Heart left ventricle (tissue), 16 donors: ENCODE measurements around the gene PIP5K1B. TPM values are rescaled to one million over a fixed set of nuclear protein-coding genes. Genes with fewer than 3 reads are reported as not detected.

Experiments used
- ATAC-seq, 4 donors: fragments of 200-7000 bp; cut with Tn5 transposase; one replicate each; pipeline ENCODE4 v1.9.1; 2020 to 2022; ENCODE audit warnings: moderate library complexity in 4 of 4, mild to moderate bottlenecking in 3 of 4, moderate number of reproducible peaks in 1 of 4
- DNase-seq, 5 donors: peaks; one replicate each; pipeline ENCODE4 v3.0.0-alpha.2; 2020
- H3K27ac ChIP-seq, 12 donors: fragments of 200-600 bp; sonication (generic) in 4 of 12; one replicate each; pipeline versions ENCODE4 v1.5.0 to v1.8.0; 2016 to 2022; ENCODE audit warnings: mild to moderate bottlenecking in 2 of 12
- H3K27me3 ChIP-seq, 9 donors: fragments of 200-600 bp; sonication (generic) in 2 of 9; one replicate each; pipeline versions ENCODE4 v1.5.1 to v1.8.0; 2016 to 2022; ENCODE audit warnings: mild to moderate bottlenecking in 3 of 9
- H3K36me3 ChIP-seq, 9 donors: fragments of 200-600 bp; sonication (generic) in 2 of 9; one replicate each; pipeline versions ENCODE4 v1.5.0 to v1.8.0; 2018 to 2022; ENCODE audit warnings: mild to moderate bottlenecking in 2 of 9
- H3K4me1 ChIP-seq, 12 donors: fragments of 200-600 bp; sonication (generic) in 4 of 12; one replicate each; pipeline versions ENCODE4 v1.5.0 to v1.8.0; 2016 to 2022; ENCODE audit warnings: mild to moderate bottlenecking in 3 of 12
- H3K4me3 ChIP-seq, 12 donors: fragments of 200-600 bp; sonication (generic) in 4 of 12; one replicate each; pipeline versions ENCODE4 v1.5.0 to v1.8.0; 2017 to 2022; ENCODE audit warnings: mild to moderate bottlenecking in 9 of 12, moderate library complexity in 4 of 12
- H3K9me3 ChIP-seq, 12 donors: fragments of 200-600 bp; sonication (generic) in 4 of 12; one replicate each; pipeline versions ENCODE4 v1.5.0 to v1.8.0; 2016 to 2022; ENCODE audit warnings: mild to moderate bottlenecking in 1 of 12
- CTCF ChIP-seq, 12 donors: fragments of 200-600 bp; sonication (generic) in 4 of 12; IDR thresholded peaks; one replicate each; pipeline versions ENCODE4 v1.5.0 to v1.8.0; 2018 to 2022; ENCODE audit warnings: antibody characterized with exemption in 12 of 12, mild to moderate bottlenecking in 5 of 12
- POLR2A ChIP-seq, 2 donors: fragments of 450-650 bp; IDR thresholded peaks; one replicate each; pipeline ENCODE4 v1.6.1; 2017; ENCODE audit warnings: antibody characterized with exemption in 2 of 2, mild to moderate bottlenecking in 2 of 2, moderate library complexity in 2 of 2
- WGBS, 4 donors: extraction: QIAGEN DNeasy Blood & Tissue Kit in 2 of 4; methylation state at CpG; one replicate each; pipeline versions ENCODE4 v1.1.5 to v1.1.7; 2013 to 2018; 5-methylcytosine and 5-hydroxymethylcytosine counted together
- intact Hi-C, 10 donors: fragments of 100-400 bp; cut with DNase I; formaldehyde crosslinking; loops; one replicate each; pipeline versions ENCODE4 v1.11.1 to v1.14.2; 2022
- polyA plus RNA-seq, 2 donors: library from polyadenylated mRNA; stranded (reverse); fragments of 200-250 nt; gene quantifications; one replicate each; pipeline ENCODE4 v1.2.3, GENCODE V29; 2013
- total RNA-seq, 9 donors: library from RNA; depleted of rRNA in 2 of 9; stranded (reverse); fragments of >200 nt in 2 of 9; fragmentation: NEBNext Ultra II Directional in 3 of 9; extraction: Animal tissue kit (Norgen Biotek cat#: 25700) in 3 of 9; gene quantifications; one replicate each; pipeline versions ENCODE4 v1.1.0 to v1.2.4, GENCODE V29; 2016 to 2023
- donor health status: ischemic (EF 13 %, LVEDD 7.1; RV severe dilation, severe dysfunction).
- donor health status: healthy with polysubstance abuse.
- donor health status: DM: no; HTN: yes; CAD: no.
- donor health status: DM: no; HTN: no; CAD: no.
- donor health status: ischemic (EF 25% LVEDD 6.9; RV normal size, moderate dysfunction).
- donor health status: ischemic (EF 25% LVEDD 5.7; RV mildly dilated, moderate dysfunction).
- donor health status: healthy.
- donor health status: DM: yes; HTN: yes; CAD: no.
- donor health status: ischemic (EF 35%, LVEDD 5.7; RV mildly dilated, moderate dysfunction).
- donor health status: nonischemic (EF 11% LVEDD 7.7; RV severe dilation, severe dysfunction).
- donor health status: DM: yes; HTN: yes; CAD: no.
- donor health status: PGD.
- donor health status: ischemic (EF 29% LVEDD 5.4; RV normal size, mild dysfunction).
- donor health status: nonischemic (EF 23%, LVEDD 6.1; RV moderate dilation, normal function).

Gene PIP5K1B
- total and polyA plus RNA-seq, 11 donors = 8.6 to 68.0 (median 47.5) TPM

- Histone ChIP-seq H3K36me3 (peaks cover 0 to 18% (median 3%) of the 10 kb centered on the region in 9 donors), H3K4me1 (peaks cover 0 to 9% (median 0%) of the 10 kb centered on the region in 12 donors), H3K4me3 (no peak overlapping the region), H3K9me3 (no peaks in the 10 kb centered on the region), H3K27ac (no peak overlapping the region), H3K27me3 (no peaks in the 10 kb centered on the region)
- DNase-seq (no peak), ATAC-seq (no peak)
- TF ChIP-seq POLR2A (IDR thresholded peaks at IDR 0.05) (no peak), CTCF (IDR thresholded peaks at IDR 0.05) (no peak)
- WGBS, 4 donors = 92 to 99% (median 93%) methylated on average over 1 of the region's 1 CpG
- intact Hi-C loops = loop anchor here in 2 of 10 donors (5.0 to 10.0 kb wide), 2 partner anchors 49 to 66 kb away; no protein-coding TSS in a partner anchor
These were observed 215.9 kb downstream of the PIP5K1B start for GRCh38 chr9:68920921-68921320.

GRCh38 chr9:68923480-68923879 lies 218.4 kb downstream of the PIP5K1B start:
- Histone ChIP-seq H3K27ac (no peak overlapping the region), H3K36me3 (peaks cover 0 to 14% (median 1%) of the 10 kb centered on the region in 9 donors), H3K9me3 (no peaks in the 10 kb centered on the region), H3K4me1 (no peaks in the 10 kb centered on the region), H3K27me3 (no peaks in the 10 kb centered on the region), H3K4me3 (no peak overlapping the region)
- ATAC-seq = no peak
- DNase-seq = no peak
- intact Hi-C loops = loop anchor here in 2 of 10 donors (5.0 to 10.0 kb wide), 2 partner anchors 51 to 69 kb away; no protein-coding TSS in a partner anchor
- no peak for TF ChIP-seq POLR2A (IDR thresholded peaks at IDR 0.05)
- no peak for TF ChIP-seq CTCF (IDR thresholded peaks at IDR 0.05)

DNA sequence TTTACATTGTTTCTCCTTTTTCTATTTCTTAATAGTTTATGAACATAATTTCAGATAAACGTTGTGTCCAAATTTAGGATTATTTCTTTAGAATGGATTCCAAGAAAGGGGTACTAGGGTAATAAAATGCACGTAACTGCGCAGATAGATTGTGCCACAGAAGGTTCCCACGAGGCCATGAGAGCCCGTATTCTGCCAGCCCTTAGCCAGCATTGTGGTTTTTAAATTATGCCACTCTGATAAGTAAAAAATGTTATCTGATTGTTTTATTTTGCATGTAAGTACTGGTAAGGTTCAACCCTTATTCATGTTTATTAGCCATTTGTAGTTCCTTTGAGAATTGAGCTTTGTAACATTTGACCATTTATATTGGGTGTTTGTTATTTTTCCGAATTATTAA lies 220.1 kb downstream of the PIP5K1B start:
- no peaks in the 10 kb centered on the region for H3K27me3 ChIP-seq
- H3K27ac ChIP-seq = no peak overlapping the region
- intact Hi-C loops = loop anchor here in 2 of 10 donors (2.0 to 10.0 kb wide), 3 partner anchors 20 to 72 kb away; no protein-coding TSS in a partner anchor
- H3K4me3 ChIP-seq = no peak overlapping the region
- no peaks in the 10 kb centered on the region for H3K4me1 ChIP-seq
- WGBS, 4 donors = 49 to 69% (median 55%) methylated on average over 6 of the region's 6 CpGs
- H3K9me3 ChIP-seq = no peaks in the 10 kb centered on the region
- no peak for DNase-seq
- no peak for ATAC-seq
- no peak for TF ChIP-seq CTCF (IDR thresholded peaks at IDR 0.05)
- TF ChIP-seq POLR2A (IDR thresholded peaks at IDR 0.05) = no peak
- H3K36me3 ChIP-seq = peaks cover 0 to 5% (median 0%) of the 10 kb centered on the region in 9 donors

- no peaks in the 10 kb centered on the region for H3K4me1 ChIP-seq
- intact Hi-C loops = loop anchor here in 2 of 10 donors (5.0 to 10.0 kb wide), 2 partner anchors 70 to 72 kb away; no protein-coding TSS in a partner anchor
- H3K36me3 ChIP-seq = peaks cover 0 to 5% (median 0%) of the 10 kb centered on the region in 9 donors
- no peak overlapping the region for H3K27ac ChIP-seq
- H3K27me3 ChIP-seq = no peaks in the 10 kb centered on the region
- no peak for DNase-seq
- TF ChIP-seq CTCF (IDR thresholded peaks at IDR 0.05) (no peak), POLR2A (IDR thresholded peaks at IDR 0.05) (no peak)
- H3K9me3 ChIP-seq = no peaks in the 10 kb centered on the region
- no peak for ATAC-seq
- 75 to 84% (median 79%) methylated on average over 2 of the region's 2 CpGs for WGBS, 4 donors
- no peak overlapping the region for H3K4me3 ChIP-seq
These were observed 222.1 kb downstream of the PIP5K1B start for GRCh38 chr9:68927165-68927564.
